ENCODE data around the gene ASB10.

DNA sequence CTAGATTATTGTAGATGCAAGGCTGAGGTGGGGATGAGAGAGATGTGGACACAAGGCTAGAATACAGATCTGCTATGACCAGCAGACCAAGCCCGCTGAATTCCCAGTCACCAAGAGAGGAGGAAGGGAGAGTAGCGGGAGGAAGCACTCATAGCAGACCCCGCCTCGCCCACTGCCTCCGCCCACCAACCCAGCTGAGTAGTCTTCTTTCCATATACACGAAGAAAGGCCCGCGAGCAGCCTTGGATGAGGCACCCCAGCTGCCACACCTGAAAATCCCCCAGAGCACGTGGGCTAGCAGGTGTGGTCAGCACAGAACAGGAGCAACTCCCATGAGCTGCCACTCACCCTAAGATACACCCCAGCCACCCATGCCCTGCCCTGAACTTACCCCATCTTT lies 31.1 kb upstream of the ASB10 start:
- TF ChIP-seq, protein P1, sequence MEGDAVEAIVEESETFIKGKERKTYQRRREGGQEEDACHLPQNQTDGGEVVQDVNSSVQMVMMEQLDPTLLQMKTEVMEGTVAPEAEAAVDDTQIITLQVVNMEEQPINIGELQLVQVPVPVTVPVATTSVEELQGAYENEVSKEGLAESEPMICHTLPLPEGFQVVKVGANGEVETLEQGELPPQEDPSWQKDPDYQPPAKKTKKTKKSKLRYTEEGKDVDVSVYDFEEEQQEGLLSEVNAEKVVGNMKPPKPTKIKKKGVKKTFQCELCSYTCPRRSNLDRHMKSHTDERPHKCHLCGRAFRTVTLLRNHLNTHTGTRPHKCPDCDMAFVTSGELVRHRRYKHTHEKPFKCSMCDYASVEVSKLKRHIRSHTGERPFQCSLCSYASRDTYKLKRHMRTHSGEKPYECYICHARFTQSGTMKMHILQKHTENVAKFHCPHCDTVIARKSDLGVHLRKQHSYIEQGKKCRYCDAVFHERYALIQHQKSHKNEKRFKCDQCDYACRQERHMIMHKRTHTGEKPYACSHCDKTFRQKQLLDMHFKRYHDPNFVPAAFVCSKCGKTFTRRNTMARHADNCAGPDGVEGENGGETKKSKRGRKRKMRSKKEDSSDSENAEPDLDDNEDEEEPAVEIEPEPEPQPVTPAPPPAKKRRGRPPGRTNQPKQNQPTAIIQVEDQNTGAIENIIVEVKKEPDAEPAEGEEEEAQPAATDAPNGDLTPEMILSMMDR (IDR thresholded peaks at IDR 0.05) = no peak
- TF ChIP-seq POLR2A (IDR thresholded peaks at IDR 0.05) = no peak
- no peak for TF ChIP-seq POLR2AphosphoS5 (IDR thresholded peaks at IDR 0.05)

Data from sigmoid colon (tissue), 4 donors.